HG02885 (cell line): ENCODE measurements around the gene LTBP2.
"Not testable (repeated sequence)": the region's sequence is repeated elsewhere in the genome, so short reads cannot be mapped to it uniquely, and the experiment has no call there.

Experiments
- ATAC-seq: cut with Tn5 transposase; IDR thresholded peaks from one replicate; pipeline ENCODE4 v1.9.1; 2021; ENCODE audit warnings: mild to moderate bottlenecking; ENCODE audit not compliant: unreplicated experiment, poor library complexity

The LTBP2 gene

GRCh38 chr14:74558655-74559054 lies 53.4 kb downstream of the LTBP2 start:
- no peak for ATAC-seq

- no peak for ATAC-seq
Observed at GRCh38 chr14:74557691-74558090, 54.3 kb downstream of the LTBP2 start.

GRCh38 chr14:74555476-74556050 lies 56.5 kb downstream of the LTBP2 start:
- ATAC-seq: no peak

- no peak for ATAC-seq
Observed at GRCh38 chr14:74554742-74555362, 57.2 kb downstream of the LTBP2 start.

GRCh38 chr14:74552623-74553022 lies 59.4 kb downstream of the LTBP2 start:
- ATAC-seq: no peak

- no peak for ATAC-seq
Observed at GRCh38 chr14:74551431-74552371, 60.3 kb downstream of the LTBP2 start.

- no peak for ATAC-seq
Observed at GRCh38 chr14:74551001-74551400, 61.0 kb downstream of the LTBP2 start.

- no peak for ATAC-seq
Observed at GRCh38 chr14:74550071-74550470, 62.0 kb downstream of the LTBP2 start.

GRCh38 chr14:74549588-74549987 lies 62.4 kb downstream of the LTBP2 start:
- ATAC-seq: no peak

- no peak for ATAC-seq
Observed at GRCh38 chr14:74548881-74549280, 63.2 kb downstream of the LTBP2 start.

GRCh38 chr14:74547331-74547927 lies 64.6 kb downstream of the LTBP2 start:
- ATAC-seq: no peak

GRCh38 chr14:74546416-74546815 lies 65.6 kb downstream of the LTBP2 start:
- no peak for ATAC-seq

GRCh38 chr14:74545386-74545785 lies 66.7 kb downstream of the LTBP2 start:
- no peak for ATAC-seq

- no peak for ATAC-seq
Observed at GRCh38 chr14:74543771-74544438, 68.1 kb downstream of the LTBP2 start.

GRCh38 chr14:74542056-74542685 lies 69.9 kb downstream of the LTBP2 start:
- ATAC-seq: no peak

- no peak for ATAC-seq
Observed at GRCh38 chr14:74541225-74541624, 70.8 kb downstream of the LTBP2 start.

- no peak for ATAC-seq
Observed at GRCh38 chr14:74539503-74539902, 72.5 kb downstream of the LTBP2 start.

GRCh38 chr14:74538411-74539391 lies 73.3 kb downstream of the LTBP2 start:
- ATAC-seq: no peak

- ATAC-seq: not testable (repeated sequence)
Observed at GRCh38 chr14:74536336-74536735, 75.7 kb downstream of the LTBP2 start.
